HCT116 (cell line): ENCODE results near the gene HMGB4.

ENCODE experiments used
- CTCF ChIP-seq, 3 experiments: fragments of 200-600 bp in 1 of 3; sonication (generic) in 1 of 3; IDR thresholded peaks in 2 of 3; conservative IDR thresholded peaks in 1 of 3; 2 replicates each; pipeline ENCODE4 v1.5.1; 2012 to 2017; ENCODE audit warnings: low read depth in 2 of 3, low read length in 2 of 3, antibody characterized with exemption in 1 of 3, borderline replicate concordance in 1 of 3, control low read depth in 1 of 3, mild to moderate bottlenecking in 1 of 3, mixed read lengths in 1 of 3, mixed run types in 1 of 3, moderate library complexity in 1 of 3; ENCODE audit not compliant: insufficient read depth in 1 of 3
- EZH2 ChIP-seq: fragments of 200-600 bp; sonication (generic); IDR thresholded peaks from 2 replicates; pipeline ENCODE4 v1.6.1; 2017; ENCODE audit warnings: antibody characterized with exemption, mixed run types
- RAD21 ChIP-seq: IDR thresholded peaks from 2 replicates; pipeline ENCODE4 v1.6.1; 2012; ENCODE audit warnings: low read depth, mild to moderate bottlenecking
- TCF7L2 ChIP-seq: IDR thresholded peaks from 2 replicates; pipeline ENCODE4 v1.7.0; 2011; ENCODE audit warnings: borderline replicate concordance, inconsistent platforms; ENCODE audit not compliant: insufficient read depth, insufficient read length; ENCODE audit errors: extremely low read depth

GRCh38 chr1:33846861-33847260 lies 17.0 kb upstream of the HMGB4 start:
- TF ChIP-seq RAD21, result no peak
- no peak for TF ChIP-seq CTCF (IDR thresholded peaks at IDR 0.05 in 2 of 3, conservative IDR thresholded peaks at IDR 0.05 in 1 of 3; ENCODE audit: borderline replicate concordance in 1 of 3, insufficient read depth in 1 of 3, low read depth in 2 of 3, low read length in 2 of 3)
- TF ChIP-seq TCF7L2, result no peak
- TF ChIP-seq EZH2, result no peak
